ENCODE measurements around the gene ZNF432.
"Not testable (repeated sequence)": the region's sequence is repeated elsewhere in the genome, so short reads cannot be mapped to it uniquely, and the experiment has no call there.

Gene ZNF432

DNA sequence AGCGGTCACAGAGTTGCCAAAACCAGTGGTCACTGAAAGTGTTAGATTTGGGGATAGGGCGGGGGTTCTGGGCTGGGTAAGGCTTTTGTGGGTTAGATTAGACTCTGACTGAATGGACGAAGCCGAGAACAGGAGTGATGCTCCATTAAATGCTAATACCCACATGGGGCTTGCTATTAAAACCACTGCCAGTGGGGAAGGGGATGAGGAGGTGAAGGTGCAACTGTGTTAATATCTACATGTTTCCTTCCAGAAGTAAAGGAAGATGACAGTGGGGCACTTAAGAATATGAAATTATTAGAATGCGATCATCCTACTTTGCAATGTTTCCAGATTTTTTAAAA, 19.9 kb downstream of the ZNF432 start:
- H3K27me3 Mint-ChIP-seq: no peaks in the 10 kb centered on the region
- H3K4me1 Mint-ChIP-seq: peaks cover 23% of the 10 kb centered on the region
- peak overlapping the region; percentile 94 for H3K27ac Mint-ChIP-seq
- no peak for DNase-seq
- peaks cover 85% of the 10 kb centered on the region for H3K36me3 Mint-ChIP-seq (ENCODE audit: low read depth)
- peaks cover 53% of the 10 kb centered on the region for H3K9me3 Mint-ChIP-seq
- H3K4me3 Mint-ChIP-seq: peak overlapping the region; percentile 92
- ATAC-seq: no peak

DNA sequence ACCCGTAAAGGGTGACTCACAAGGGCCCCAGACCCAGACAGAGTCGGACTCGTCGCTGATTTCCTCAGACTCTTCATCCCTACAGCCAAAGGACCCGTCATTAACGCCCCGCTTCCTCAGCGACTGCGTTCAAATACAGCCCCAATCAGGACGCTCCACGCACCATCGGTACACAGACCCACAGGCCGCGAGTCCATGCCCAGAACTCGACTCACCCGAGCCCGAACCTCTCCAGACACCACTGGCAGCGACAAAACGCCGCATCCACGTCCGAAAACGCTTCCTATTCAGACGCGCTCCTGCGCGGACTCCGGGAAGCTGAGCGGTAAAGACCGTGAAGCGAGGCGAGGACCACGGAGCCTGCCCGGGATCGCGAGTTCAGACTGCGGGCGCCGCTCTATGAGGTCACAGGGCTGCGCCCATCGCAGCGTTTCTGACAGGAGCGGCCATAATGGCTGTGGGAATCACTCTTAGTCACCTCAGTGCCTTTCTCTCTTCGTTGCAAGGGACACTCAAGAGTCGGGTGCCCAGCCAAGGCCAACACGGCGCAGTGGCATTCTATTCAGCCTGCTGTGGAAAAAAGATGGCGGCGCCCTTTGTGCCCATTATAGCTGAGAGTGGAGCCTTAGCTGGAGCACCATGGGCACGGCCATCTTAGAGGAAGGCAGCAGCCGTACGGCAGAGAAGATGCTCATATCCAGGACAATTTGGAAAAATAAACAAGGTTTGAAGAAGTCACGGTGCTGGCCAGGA, 20.4 kb downstream of the ZNF432 start, which contains the start of gene ZNF614:
ZNF614 (minus strand) TSS at position 353 of the 753 bp plus-strand sequence. CDS start 2,634 bp downstream, outside the sequence.
- H3K27me3 Mint-ChIP-seq: no peaks in the 10 kb centered on the region
- H3K36me3 Mint-ChIP-seq (ENCODE audit: low read depth): peaks cover 85% of the 10 kb centered on the region
- H3K4me3 Mint-ChIP-seq: peak within 1 kb of the TSS; percentile 92
- H3K4me1 Mint-ChIP-seq: peaks cover 23% of the 10 kb centered on the region
- ATAC-seq (peak; percentile 93), DNase-seq (peak; percentile 86)
- peaks cover 54% of the 10 kb centered on the region for H3K9me3 Mint-ChIP-seq
- H3K27ac Mint-ChIP-seq: peak within 1 kb of the TSS; percentile 94

DNA sequence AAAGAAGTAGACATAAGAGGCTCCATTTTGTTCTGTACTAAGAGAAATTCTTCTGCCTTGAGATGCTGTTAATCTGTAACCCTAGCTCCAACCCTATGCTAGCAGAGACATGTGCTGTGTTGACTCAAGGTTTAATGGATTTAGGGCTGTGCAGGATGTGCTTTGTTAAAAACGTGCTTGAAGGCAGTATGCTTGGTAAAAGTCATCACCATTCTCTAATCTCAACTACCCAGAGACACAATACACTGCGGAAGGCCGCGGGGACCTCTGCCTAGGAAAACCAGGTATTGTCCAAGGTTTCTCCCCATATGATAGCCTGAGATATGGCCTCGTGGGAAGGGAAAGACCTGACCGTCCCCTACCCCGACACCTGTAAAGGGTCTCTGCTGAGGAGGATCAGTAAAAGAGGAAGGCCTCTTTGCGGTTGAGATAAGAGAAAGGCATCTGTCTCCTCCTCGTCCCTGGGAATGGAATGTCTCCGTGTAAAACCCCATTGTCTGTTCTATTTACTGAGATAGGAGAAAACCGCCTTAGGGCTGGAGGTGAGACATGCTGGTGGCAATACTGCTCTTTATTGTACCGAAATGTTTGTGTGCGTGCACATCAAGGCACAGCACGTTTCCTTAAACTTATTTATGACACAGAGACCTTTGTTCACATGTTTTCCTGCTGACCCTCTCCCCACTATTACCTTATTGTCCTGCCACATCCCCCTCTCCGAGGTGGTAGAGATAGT, 22.2 kb downstream of the ZNF432 start:
- ATAC-seq, H3K27me3 Mint-ChIP-seq, DNase-seq, H3K4me3 Mint-ChIP-seq, H3K27ac Mint-ChIP-seq: not testable (repeated sequence)
- Mint-ChIP-seq H3K9me3 (peaks cover 53% of the 10 kb centered on the region), H3K36me3 (ENCODE audit: low read depth) (peaks cover 84% of the 10 kb centered on the region), H3K4me1 (peaks cover 23% of the 10 kb centered on the region)

DNA sequence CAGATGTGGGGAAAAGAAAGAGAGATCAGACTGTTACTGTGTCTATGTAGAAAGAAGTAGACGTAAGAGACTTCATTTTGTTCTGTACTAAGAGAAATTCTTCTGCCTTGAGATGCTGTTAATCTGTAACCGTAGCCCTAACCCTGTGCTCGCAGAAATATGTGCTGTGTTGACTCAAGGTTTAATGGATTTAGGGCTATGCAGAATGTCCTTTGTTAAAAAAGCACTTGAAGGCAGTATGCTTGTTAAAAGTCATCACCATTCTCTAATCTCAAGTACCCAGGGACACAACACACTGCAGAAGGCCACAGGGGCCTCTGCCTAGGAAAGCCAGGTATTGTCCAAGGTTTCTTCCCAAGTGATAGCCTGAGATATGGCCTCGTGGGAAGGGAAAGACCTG, 24.2 kb downstream of the ZNF432 start:
- not testable (repeated sequence) for DNase-seq, ATAC-seq, H3K27ac Mint-ChIP-seq, H3K4me3 Mint-ChIP-seq, H3K27me3 Mint-ChIP-seq
- peaks cover 23% of the 10 kb centered on the region for H3K4me1 Mint-ChIP-seq
- H3K9me3 Mint-ChIP-seq: peaks cover 61% of the 10 kb centered on the region
- peaks cover 87% of the 10 kb centered on the region for H3K36me3 Mint-ChIP-seq (ENCODE audit: low read depth)

GRCh38 chr19:52022193-52022592, 26.4 kb downstream of the ZNF432 start:
- H3K27ac Mint-ChIP-seq: no peak overlapping the region
- peaks cover 96% of the 10 kb centered on the region for H3K36me3 Mint-ChIP-seq (ENCODE audit: low read depth)
- no peaks in the 10 kb centered on the region for H3K27me3 Mint-ChIP-seq
- ATAC-seq (no peak), DNase-seq (no peak)
- H3K4me1 Mint-ChIP-seq: peaks cover 5% of the 10 kb centered on the region
- H3K9me3 Mint-ChIP-seq: peaks cover 76% of the 10 kb centered on the region
- no peak overlapping the region for H3K4me3 Mint-ChIP-seq

- no peaks in the 10 kb centered on the region for H3K4me1 Mint-ChIP-seq
- ATAC-seq (no peak), DNase-seq (no peak)
- peaks cover 96% of the 10 kb centered on the region for H3K36me3 Mint-ChIP-seq (ENCODE audit: low read depth)
- H3K27ac Mint-ChIP-seq: no peak overlapping the region
- no peaks in the 10 kb centered on the region for H3K27me3 Mint-ChIP-seq
- peaks cover 77% of the 10 kb centered on the region for H3K9me3 Mint-ChIP-seq
- H3K4me3 Mint-ChIP-seq: no peak overlapping the region
Measured at GRCh38 chr19:52020506-52020905, 28.1 kb downstream of the ZNF432 start.

GRCh38 chr19:52010674-52011073, 38.0 kb downstream of the ZNF432 start:
- Mint-ChIP-seq H3K9me3 (peaks cover 50% of the 10 kb centered on the region), H3K4me1 (peaks cover 17% of the 10 kb centered on the region)

DNA sequence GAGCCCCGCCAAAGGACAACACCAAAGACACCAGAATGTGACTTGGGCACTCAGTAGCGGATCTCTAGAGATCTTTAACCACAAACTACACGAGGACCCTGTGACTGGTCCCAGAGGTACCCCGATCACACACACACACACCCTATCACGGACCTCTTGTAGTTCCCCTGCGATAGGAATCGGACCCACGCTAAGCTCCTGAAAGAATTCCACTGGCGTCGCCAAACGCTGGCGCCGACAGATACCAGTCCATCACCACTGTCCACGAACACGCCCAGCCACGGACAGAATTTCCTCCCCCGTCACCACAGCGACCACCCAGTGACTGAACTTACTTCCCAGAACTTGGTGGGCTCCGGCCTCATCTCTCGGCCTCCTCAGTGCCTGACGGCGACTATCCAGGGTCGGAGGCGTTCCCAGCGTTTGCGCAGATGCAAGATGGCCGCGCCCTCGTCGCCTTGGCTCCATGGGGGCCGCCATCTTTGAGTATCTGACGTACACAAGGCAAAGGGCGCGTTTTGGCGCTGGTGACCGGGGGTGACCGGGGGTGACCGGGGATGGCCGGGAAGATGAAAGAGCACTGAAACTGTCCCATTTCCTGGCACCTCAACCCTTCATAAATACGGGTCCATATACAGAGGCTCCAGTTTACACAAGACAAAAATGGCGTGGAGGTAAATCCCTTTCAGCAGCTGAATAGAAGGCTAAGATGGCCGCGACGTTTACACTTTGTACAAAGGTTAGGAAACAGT, 40.7 kb downstream of the ZNF432 start, which contains the start of gene ZNF615:
ZNF615 (minus strand) TSS at position 406 of the 752 bp plus-strand sequence. CDS start 4,500 bp downstream, outside the sequence.
- Mint-ChIP-seq H3K36me3 (ENCODE audit: low read depth) (peaks cover 61% of the 10 kb centered on the region), H3K27me3 (no peaks in the 10 kb centered on the region), H3K27ac (peak within 1 kb of the TSS; percentile 88), H3K9me3 (peaks cover 48% of the 10 kb centered on the region), H3K4me1 (peaks cover 17% of the 10 kb centered on the region), H3K4me3 (peak within 1 kb of the TSS; percentile 99)
- DNase-seq (peak; percentile 88), ATAC-seq (peak; percentile 96)

More at GRCh38 chr19:52010674-52011073, 38.0 kb downstream of the ZNF432 start:
- no peak for ATAC-seq
- no peak overlapping the region for H3K4me3 Mint-ChIP-seq
- DNase-seq: no peak
- H3K36me3 Mint-ChIP-seq (ENCODE audit: low read depth): peaks cover 56% of the 10 kb centered on the region
- no peak overlapping the region for H3K27ac Mint-ChIP-seq
- H3K27me3 Mint-ChIP-seq: no peaks in the 10 kb centered on the region

- Mint-ChIP-seq H3K27ac (peak overlapping the region; percentile 88), H3K9me3 (peaks cover 44% of the 10 kb centered on the region), H3K4me1 (peaks cover 17% of the 10 kb centered on the region), H3K4me3 (peak overlapping the region; percentile 99), H3K36me3 (ENCODE audit: low read depth) (peaks cover 58% of the 10 kb centered on the region), H3K27me3 (no peaks in the 10 kb centered on the region)
- ATAC-seq (no peak), DNase-seq (peak; percentile 11)
Measured at GRCh38 chr19:52007451-52007805, 41.2 kb downstream of the ZNF432 start.

GRCh38 chr19:51994048-51994644, 54.5 kb downstream of the ZNF432 start:
- H3K27me3 Mint-ChIP-seq: no peaks in the 10 kb centered on the region
- no peak overlapping the region for H3K4me3 Mint-ChIP-seq
- no peaks in the 10 kb centered on the region for H3K4me1 Mint-ChIP-seq
- no peak for DNase-seq
- H3K27ac Mint-ChIP-seq: no peak overlapping the region
- ATAC-seq: no peak
- peaks cover 73% of the 10 kb centered on the region for H3K9me3 Mint-ChIP-seq
- peaks cover 84% of the 10 kb centered on the region for H3K36me3 Mint-ChIP-seq (ENCODE audit: low read depth)

- H3K4me1 Mint-ChIP-seq: no peaks in the 10 kb centered on the region
- no peak overlapping the region for H3K4me3 Mint-ChIP-seq
- H3K27me3 Mint-ChIP-seq: no peaks in the 10 kb centered on the region
- peaks cover 82% of the 10 kb centered on the region for H3K36me3 Mint-ChIP-seq (ENCODE audit: low read depth)
- H3K9me3 Mint-ChIP-seq: peaks cover 76% of the 10 kb centered on the region
- ATAC-seq (no peak), DNase-seq (no peak)
- H3K27ac Mint-ChIP-seq: no peak overlapping the region
Measured at GRCh38 chr19:51993422-51993821, 55.2 kb downstream of the ZNF432 start.

GRCh38 chr19:51986309-51987291, 62.0 kb downstream of the ZNF432 start, which contains the start of gene ZNF350:
TSS of gene ZNF350 (minus strand) at chr19:51986840. CDS start at chr19:51974360, 12,480 bp downstream.
- peak within 1 kb of the TSS; percentile 91 for H3K27ac Mint-ChIP-seq
- DNase-seq (peak; percentile 81), ATAC-seq (peak; percentile 98)
- H3K27me3 Mint-ChIP-seq: no peaks in the 10 kb centered on the region
- peaks cover 67% of the 10 kb centered on the region for H3K36me3 Mint-ChIP-seq (ENCODE audit: low read depth)
- H3K4me3 Mint-ChIP-seq: peak within 1 kb of the TSS; percentile 98
- H3K4me1 Mint-ChIP-seq: peaks cover 16% of the 10 kb centered on the region
- H3K9me3 Mint-ChIP-seq: peaks cover 65% of the 10 kb centered on the region

GRCh38 chr19:51983361-51983760, 65.3 kb downstream of the ZNF432 start:
- Mint-ChIP-seq H3K4me1 (peaks cover 18% of the 10 kb centered on the region), H3K27me3 (no peaks in the 10 kb centered on the region), H3K36me3 (ENCODE audit: low read depth) (peaks cover 78% of the 10 kb centered on the region), H3K9me3 (peaks cover 66% of the 10 kb centered on the region), H3K27ac (no peak overlapping the region), H3K4me3 (no peak overlapping the region)
- no peak for DNase-seq
- no peak for ATAC-seq

All from activated naive CD8-positive, alpha-beta T cell treated with anti-CD3 and anti-CD28 coated beads, Interleukin-2, amount 50 U/mL, for 24 hours (primary cell).